ENCODE results near the gene HMCN2. TPM values are rescaled to one million over a fixed set of nuclear protein-coding genes. Genes with fewer than 3 reads are reported as not detected.

Gene HMCN2
- total RNA-seq, 1 donor from 2014 or later: not detected

DNA sequence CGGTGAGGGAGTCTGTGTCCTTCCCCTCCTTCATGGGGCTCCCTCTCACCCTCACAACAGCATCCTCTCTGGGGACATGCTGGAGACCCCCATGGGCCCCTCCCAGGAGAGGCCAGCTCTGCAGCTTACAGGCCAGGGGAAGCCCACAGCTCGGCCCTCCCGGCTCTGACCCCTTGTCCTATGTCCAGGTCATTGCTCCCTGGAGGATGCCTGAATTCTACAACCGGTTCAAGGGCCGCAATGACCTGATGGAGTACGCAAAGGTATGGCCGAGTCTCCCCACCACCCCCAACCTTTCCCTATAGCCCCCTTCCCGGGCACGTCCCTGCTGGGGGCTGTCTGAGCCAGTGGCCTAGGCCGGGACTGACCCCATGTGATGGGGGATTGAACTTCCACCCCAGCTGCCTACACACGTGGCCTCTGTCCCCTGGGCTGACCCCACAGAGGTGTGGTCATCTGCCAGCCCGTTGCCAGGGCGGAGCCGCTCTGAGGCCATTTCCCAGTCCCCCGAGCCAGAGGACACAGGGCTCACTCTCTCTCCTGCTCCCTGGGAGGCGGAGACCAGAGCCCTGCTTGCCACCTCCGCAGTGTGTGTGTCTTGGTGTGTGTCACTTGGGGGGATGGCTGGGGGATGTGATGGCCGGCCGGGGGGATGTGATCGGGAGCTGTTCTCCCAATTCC is 201.1 kb downstream of the HMCN2 start:
- H3K36me3 Mint-ChIP-seq (ENCODE audit: low read depth): no peaks in the 10 kb centered on the region
- H3K4me3 Mint-ChIP-seq: no peak overlapping the region
- H3K27ac Mint-ChIP-seq: no peak overlapping the region
- peaks cover 24% of the 10 kb centered on the region for H3K27me3 Mint-ChIP-seq
- intact Hi-C loops (cut with micrococcal nuclease): no loop called here
- no peaks in the 10 kb centered on the region for H3K4me1 Mint-ChIP-seq
- no peaks in the 10 kb centered on the region for H3K9me3 Mint-ChIP-seq
- DNase-seq: no peak

- Mint-ChIP-seq H3K4me3 (no peak overlapping the region), H3K27me3 (peaks cover 25% of the 10 kb centered on the region), H3K27ac (no peak overlapping the region), H3K9me3 (no peaks in the 10 kb centered on the region), H3K36me3 (ENCODE audit: low read depth) (no peaks in the 10 kb centered on the region), H3K4me1 (no peaks in the 10 kb centered on the region)
- DNase-seq: no peak
- intact Hi-C loops (cut with micrococcal nuclease): no loop called here
Observed at GRCh38 chr9:130467316-130467715, 201.8 kb downstream of the HMCN2 start.

DNA sequence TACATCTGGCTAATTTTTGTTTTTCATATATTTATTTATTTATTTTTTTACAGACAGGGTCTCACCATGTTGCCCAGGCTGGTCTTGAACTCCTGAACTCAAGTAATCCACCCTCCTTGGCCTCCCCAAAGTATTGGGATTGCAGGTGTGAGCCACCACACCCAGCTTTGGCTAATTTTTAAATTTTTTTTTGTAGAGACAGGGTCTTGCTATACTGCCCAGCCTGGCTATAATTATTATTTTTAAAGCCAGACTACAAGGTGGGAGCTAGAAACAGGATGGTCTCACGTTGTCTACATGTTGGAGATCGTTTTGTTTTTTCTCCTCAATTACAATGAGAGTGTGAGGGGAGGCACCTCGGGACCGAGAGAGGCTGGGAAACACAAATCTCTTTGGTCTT is 203.0 kb downstream of the HMCN2 start:
- no peak overlapping the region for H3K27ac Mint-ChIP-seq
- H3K36me3 Mint-ChIP-seq (ENCODE audit: low read depth): no peaks in the 10 kb centered on the region
- intact Hi-C loops (cut with micrococcal nuclease): no loop called here

GRCh38 chr9:130470269-130470668 is 204.7 kb downstream of the HMCN2 start:
- H3K4me3 Mint-ChIP-seq: no peak overlapping the region
- no peaks in the 10 kb centered on the region for H3K36me3 Mint-ChIP-seq (ENCODE audit: low read depth)
- H3K9me3 Mint-ChIP-seq: no peaks in the 10 kb centered on the region
- H3K27ac Mint-ChIP-seq: no peak overlapping the region
- no peaks in the 10 kb centered on the region for H3K4me1 Mint-ChIP-seq
- intact Hi-C loops (cut with micrococcal nuclease): no loop called here
- DNase-seq: no peak
- H3K27me3 Mint-ChIP-seq: peaks cover 30% of the 10 kb centered on the region

More for the DNA sequence above, 203.0 kb downstream of the HMCN2 start:
- Mint-ChIP-seq H3K9me3 (no peaks in the 10 kb centered on the region), H3K4me1 (no peaks in the 10 kb centered on the region), H3K4me3 (no peak overlapping the region), H3K27me3 (peaks cover 28% of the 10 kb centered on the region)
- no peak for DNase-seq

GRCh38 chr9:130470950-130471349 is 205.4 kb downstream of the HMCN2 start:
- intact Hi-C loops (cut with micrococcal nuclease): no loop called here
- no peaks in the 10 kb centered on the region for H3K9me3 Mint-ChIP-seq
- H3K36me3 Mint-ChIP-seq (ENCODE audit: low read depth): no peaks in the 10 kb centered on the region
- H3K27ac Mint-ChIP-seq: no peak overlapping the region
- no peak overlapping the region for H3K4me3 Mint-ChIP-seq
- DNase-seq: no peak
- no peaks in the 10 kb centered on the region for H3K4me1 Mint-ChIP-seq
- H3K27me3 Mint-ChIP-seq: peaks cover 30% of the 10 kb centered on the region

DNA sequence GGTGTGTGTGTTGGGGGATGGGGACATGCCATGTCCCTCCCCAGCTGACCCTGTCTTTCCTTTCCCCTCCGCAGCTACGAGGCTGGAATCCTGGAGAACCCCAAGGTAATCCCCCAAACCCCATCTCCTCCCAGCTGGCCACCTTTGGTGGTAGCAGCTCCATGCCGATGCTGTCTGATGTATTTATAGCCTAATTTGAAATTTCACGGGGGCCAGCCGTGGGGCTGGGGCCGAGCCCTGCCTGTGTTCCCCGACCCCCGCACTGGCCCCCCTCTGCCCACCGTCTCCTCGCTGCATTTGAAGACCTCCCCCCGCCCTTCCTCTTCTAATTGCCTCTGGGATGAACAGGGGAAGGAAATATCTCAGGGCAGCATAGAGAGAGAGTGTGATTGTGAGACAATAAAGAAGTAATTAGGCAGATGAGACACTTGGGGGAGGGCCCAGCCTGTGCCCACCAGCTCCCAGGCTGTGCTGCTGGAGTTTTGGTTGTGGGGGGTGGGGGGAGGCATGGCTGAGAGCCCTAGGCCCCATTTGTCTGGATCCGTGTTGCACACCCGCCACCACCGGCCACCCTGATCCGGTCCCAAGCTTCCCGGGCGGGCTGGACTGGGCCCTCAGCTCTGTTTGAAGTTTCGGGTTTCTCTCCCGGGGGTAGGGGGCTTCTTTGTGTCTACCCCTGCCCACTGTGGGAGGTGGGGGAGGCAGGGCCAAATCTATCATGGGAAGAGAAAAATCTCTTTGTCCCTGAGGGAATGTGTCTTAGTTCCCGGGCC is 206.0 kb downstream of the HMCN2 start:
- H3K27ac Mint-ChIP-seq: no peak overlapping the region
- no peak overlapping the region for H3K4me3 Mint-ChIP-seq
- H3K36me3 Mint-ChIP-seq (ENCODE audit: low read depth): no peaks in the 10 kb centered on the region
- H3K9me3 Mint-ChIP-seq: no peaks in the 10 kb centered on the region
- peaks cover 29% of the 10 kb centered on the region for H3K27me3 Mint-ChIP-seq
- no peaks in the 10 kb centered on the region for H3K4me1 Mint-ChIP-seq
- no peak for DNase-seq
- intact Hi-C loops (cut with micrococcal nuclease): no loop called here

- intact Hi-C loops (cut with micrococcal nuclease): no loop called here
- Mint-ChIP-seq H3K27ac (no peak overlapping the region), H3K9me3 (no peaks in the 10 kb centered on the region), H3K27me3 (peaks cover 26% of the 10 kb centered on the region), H3K4me3 (no peak overlapping the region), H3K36me3 (ENCODE audit: low read depth) (no peaks in the 10 kb centered on the region), H3K4me1 (no peaks in the 10 kb centered on the region)
- DNase-seq: no peak
Observed at GRCh38 chr9:130472184-130472705, 206.7 kb downstream of the HMCN2 start.

DNA sequence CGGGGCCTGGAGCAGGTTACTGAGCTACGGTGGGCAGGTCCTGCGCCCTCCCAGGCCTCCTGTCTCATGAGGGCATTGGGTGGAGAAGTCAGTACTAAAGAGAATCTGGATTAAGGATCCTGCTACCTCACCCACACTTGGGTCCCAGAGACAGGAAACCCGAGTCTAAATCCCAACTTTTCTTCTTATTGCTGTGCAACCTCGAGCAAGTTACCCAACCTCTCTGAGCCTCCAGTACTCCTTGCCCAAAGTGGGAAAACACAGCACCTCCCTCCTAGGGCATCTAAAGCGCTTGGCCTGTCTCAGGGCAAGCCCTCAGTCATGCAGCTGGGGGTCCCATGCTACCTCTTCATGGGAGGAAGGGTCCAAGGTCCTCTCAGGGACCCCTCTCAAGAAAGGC is 207.4 kb downstream of the HMCN2 start:
- intact Hi-C loops (cut with micrococcal nuclease): no loop called here
- no peaks in the 10 kb centered on the region for H3K9me3 Mint-ChIP-seq
- peaks cover 18% of the 10 kb centered on the region for H3K27me3 Mint-ChIP-seq
- DNase-seq: no peak
- H3K27ac Mint-ChIP-seq: no peak overlapping the region
- no peak overlapping the region for H3K4me3 Mint-ChIP-seq
- H3K36me3 Mint-ChIP-seq (ENCODE audit: low read depth): no peaks in the 10 kb centered on the region
- no peaks in the 10 kb centered on the region for H3K4me1 Mint-ChIP-seq

DNA sequence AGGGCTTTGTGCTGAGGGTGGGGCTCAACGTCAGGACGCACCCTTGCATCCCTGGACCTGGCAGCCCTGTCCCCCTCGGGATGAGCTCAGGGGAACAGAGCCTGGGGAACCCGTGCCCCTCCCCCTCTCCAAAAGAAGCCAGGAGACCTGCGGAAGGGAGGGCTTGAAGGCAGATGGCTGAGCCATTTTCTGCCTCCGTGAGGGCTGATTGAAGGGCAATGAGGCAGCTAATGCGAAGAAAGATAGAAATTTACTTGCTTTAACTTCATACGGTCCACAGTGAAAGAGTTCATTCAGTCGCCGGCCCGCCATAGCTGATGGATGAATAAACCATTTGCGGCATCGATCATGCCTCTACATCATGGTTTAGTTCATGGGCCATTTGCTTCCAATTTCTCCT is 208.0 kb downstream of the HMCN2 start:
- Mint-ChIP-seq H3K27me3 (peaks cover 16% of the 10 kb centered on the region), H3K4me3 (no peak overlapping the region), H3K27ac (no peak overlapping the region), H3K4me1 (no peaks in the 10 kb centered on the region), H3K9me3 (no peaks in the 10 kb centered on the region), H3K36me3 (ENCODE audit: low read depth) (no peaks in the 10 kb centered on the region)
- no peak for DNase-seq
- intact Hi-C loops (cut with micrococcal nuclease): no loop called here

GRCh38 chr9:130474106-130474505 is 208.5 kb downstream of the HMCN2 start:
- Mint-ChIP-seq H3K27ac (no peak overlapping the region), H3K9me3 (no peaks in the 10 kb centered on the region), H3K36me3 (ENCODE audit: low read depth) (no peaks in the 10 kb centered on the region), H3K27me3 (peaks cover 12% of the 10 kb centered on the region), H3K4me3 (no peak overlapping the region), H3K4me1 (no peaks in the 10 kb centered on the region)
- intact Hi-C loops (cut with micrococcal nuclease): no loop called here
- DNase-seq: no peak

GRCh38 chr9:130476151-130476730 is 210.7 kb downstream of the HMCN2 start:
- H3K27ac Mint-ChIP-seq: no peak overlapping the region
- no peak overlapping the region for H3K4me3 Mint-ChIP-seq
- no peaks in the 10 kb centered on the region for H3K4me1 Mint-ChIP-seq
- H3K27me3 Mint-ChIP-seq: peaks cover 9% of the 10 kb centered on the region
- intact Hi-C loops (cut with micrococcal nuclease): no loop called here
- no peaks in the 10 kb centered on the region for H3K9me3 Mint-ChIP-seq
- no peaks in the 10 kb centered on the region for H3K36me3 Mint-ChIP-seq (ENCODE audit: low read depth)
- no peak for DNase-seq

DNA sequence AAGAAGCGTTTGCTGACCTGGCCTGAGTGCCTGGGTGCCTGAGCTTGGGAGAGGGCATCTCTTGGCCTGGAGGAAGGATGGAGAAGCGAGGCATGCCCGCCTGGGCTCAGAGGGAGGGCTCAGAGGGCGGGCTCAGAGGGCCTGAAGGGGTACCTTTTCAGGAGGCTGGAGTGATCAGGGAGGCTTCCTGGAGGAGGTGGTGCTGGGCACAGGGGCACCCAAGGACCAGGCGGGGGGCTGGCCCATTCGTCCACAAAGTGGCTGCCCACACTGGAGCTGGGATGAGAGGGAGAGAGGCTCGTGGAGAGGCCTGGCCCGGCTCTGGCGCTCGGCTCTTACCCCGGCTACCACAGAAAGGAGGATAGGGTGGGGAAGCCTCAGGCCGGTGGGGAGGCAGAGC is 212.0 kb downstream of the HMCN2 start:
- intact Hi-C loops (cut with micrococcal nuclease): no loop called here
- Mint-ChIP-seq H3K4me1 (no peaks in the 10 kb centered on the region), H3K9me3 (no peaks in the 10 kb centered on the region), H3K27me3 (peaks cover 7% of the 10 kb centered on the region), H3K4me3 (no peak overlapping the region), H3K36me3 (ENCODE audit: low read depth) (no peaks in the 10 kb centered on the region), H3K27ac (no peak overlapping the region)
- no peak for DNase-seq

GRCh38 chr9:130478152-130478551 is 212.6 kb downstream of the HMCN2 start:
- Mint-ChIP-seq H3K36me3 (ENCODE audit: low read depth) (no peaks in the 10 kb centered on the region), H3K27ac (no peak overlapping the region), H3K27me3 (peaks cover 11% of the 10 kb centered on the region), H3K4me3 (no peak overlapping the region), H3K9me3 (no peaks in the 10 kb centered on the region), H3K4me1 (no peaks in the 10 kb centered on the region)
- intact Hi-C loops (cut with micrococcal nuclease): no loop called here
- no peak for DNase-seq

All from activated CD4-positive, alpha-beta T cell treated with anti-CD3 and anti-CD28 coated beads, Interleukin-2, amount 10 ng/mL, durations not matched to agents 24 days and 14 days (primary cell).